SIG-M5 treated with dmso at 0.1 percent for 504 hours (cell line): ENCODE measurements around the gene MTF2.
"Not testable (repeated sequence)": the region's sequence is repeated elsewhere in the genome, so short reads cannot be mapped to it uniquely, and the experiment has no call there.

Source experiments
- DNase-seq: peaks from one replicate; lab custom pipeline; 2025; ENCODE audit not compliant: unreplicated experiment; lab: John Stamatoyannopoulos, UW

MTF2 gene

GRCh38 chr1:93140106-93140505, 61.0 kb downstream of the MTF2 start:
- no peak for DNase-seq

GRCh38 chr1:93142161-93142560, 63.1 kb downstream of the MTF2 start:
- no peak for DNase-seq

GRCh38 chr1:93143136-93143535, 64.1 kb downstream of the MTF2 start:
- no peak for DNase-seq

- DNase-seq: no peak
Measured at GRCh38 chr1:93143769-93144168, 64.7 kb downstream of the MTF2 start.

GRCh38 chr1:93148001-93148400, 68.9 kb downstream of the MTF2 start:
- no peak for DNase-seq

GRCh38 chr1:93150729-93151128, 71.6 kb downstream of the MTF2 start:
- no peak for DNase-seq

GRCh38 chr1:93151474-93151873, 72.4 kb downstream of the MTF2 start:
- no peak for DNase-seq

- no peak for DNase-seq
Measured at GRCh38 chr1:93152835-93153234, 73.8 kb downstream of the MTF2 start.

- DNase-seq: no peak
Measured at GRCh38 chr1:93154898-93155297, 75.8 kb downstream of the MTF2 start.

GRCh38 chr1:93155335-93155734, 76.3 kb downstream of the MTF2 start:
- DNase-seq: no peak

- DNase-seq: no peak
Measured at GRCh38 chr1:93159337-93159736, 80.3 kb downstream of the MTF2 start.

- DNase-seq: not testable (repeated sequence)
Measured at GRCh38 chr1:93163314-93163713, 84.2 kb downstream of the MTF2 start.

GRCh38 chr1:93164816-93165215, 85.7 kb downstream of the MTF2 start:
- no peak for DNase-seq

- not testable (repeated sequence) for DNase-seq
Measured at GRCh38 chr1:93165895-93166294, 86.8 kb downstream of the MTF2 start.

GRCh38 chr1:93167006-93167405, 87.9 kb downstream of the MTF2 start:
- DNase-seq: no peak

- DNase-seq: not testable (repeated sequence)
Measured at GRCh38 chr1:93170141-93170678, 91.1 kb downstream of the MTF2 start.

GRCh38 chr1:93171549-93172034, 92.5 kb downstream of the MTF2 start:
- DNase-seq: no peak

GRCh38 chr1:93172778-93173177, 93.7 kb downstream of the MTF2 start:
- DNase-seq: no peak

GRCh38 chr1:93174638-93175037, 95.6 kb downstream of the MTF2 start:
- not testable (repeated sequence) for DNase-seq

GRCh38 chr1:93177991-93178390, 98.9 kb downstream of the MTF2 start:
- DNase-seq: no peak

- DNase-seq: no peak
Measured at GRCh38 chr1:93178418-93178817, 99.3 kb downstream of the MTF2 start.

- DNase-seq: peak; percentile 96
Measured at GRCh38 chr1:93179886-93180722, 101.0 kb downstream of the MTF2 start, which contains the start of gene TMED5. Gene TMED5, minus strand, starts transcription at chr1:93180413. Its CDS starts 171 bp downstream, at chr1:93180242.
